GM18499 (cell line): ENCODE data around the gene NT5DC2.

ENCODE experiments used
- ATAC-seq: cut with Tn5 transposase; IDR thresholded peaks from one replicate; pipeline ENCODE4 v1.9.1; 2021; ENCODE audit warnings: moderate number of reproducible peaks; ENCODE audit not compliant: insufficient read depth, unreplicated experiment

The NT5DC2 gene

GRCh38 chr3:52490939-52491526 is 42.6 kb downstream of the NT5DC2 start:
- no peak for ATAC-seq

- ATAC-seq: no peak
Observed at GRCh38 chr3:52490035-52490938, 43.4 kb downstream of the NT5DC2 start.

- ATAC-seq: no peak
Observed at GRCh38 chr3:52489453-52489852, 44.2 kb downstream of the NT5DC2 start.

- ATAC-seq: no peak
Observed at GRCh38 chr3:52488746-52489145, 44.9 kb downstream of the NT5DC2 start.

GRCh38 chr3:52487788-52488691 is 45.6 kb downstream of the NT5DC2 start:
- no peak for ATAC-seq

GRCh38 chr3:52487050-52487787 is 46.4 kb downstream of the NT5DC2 start:
- no peak for ATAC-seq

GRCh38 chr3:52484680-52485461 is 48.8 kb downstream of the NT5DC2 start:
- ATAC-seq: no peak

GRCh38 chr3:52483577-52484381 is 49.9 kb downstream of the NT5DC2 start:
- no peak for ATAC-seq

GRCh38 chr3:52483081-52483480 is 50.6 kb downstream of the NT5DC2 start:
- no peak for ATAC-seq

GRCh38 chr3:52481819-52482521 is 51.7 kb downstream of the NT5DC2 start:
- no peak for ATAC-seq

GRCh38 chr3:52480768-52481715 is 52.6 kb downstream of the NT5DC2 start:
- ATAC-seq: no peak

- ATAC-seq: no peak
Observed at GRCh38 chr3:52479877-52480575, 53.6 kb downstream of the NT5DC2 start.

- no peak for ATAC-seq
Observed at GRCh38 chr3:52479037-52479876, 54.4 kb downstream of the NT5DC2 start.

GRCh38 chr3:52477796-52478095 is 55.9 kb downstream of the NT5DC2 start:
- ATAC-seq: no peak

- ATAC-seq: no peak
Observed at GRCh38 chr3:52477076-52477795, 56.4 kb downstream of the NT5DC2 start.
